Rectal smooth muscle tissue (tissue), 1 donor: ENCODE data around the gene CDH20.

Experiments used
- H3K27ac ChIP-seq: one replicate; pipeline ENCODE4 v1.7.0; 2013; ENCODE audit warnings: low read depth, low read length, inconsistent platforms
- H3K27me3 ChIP-seq: one replicate; pipeline ENCODE4 v1.7.0; 2013; ENCODE audit warnings: low read length; ENCODE audit not compliant: control insufficient read depth, insufficient read depth
- H3K36me3 ChIP-seq: one replicate; pipeline ENCODE4 v1.7.0; 2013; ENCODE audit warnings: low read length; ENCODE audit not compliant: control insufficient read depth, insufficient read depth
- H3K4me1 ChIP-seq: one replicate; pipeline ENCODE4 v1.7.0; 2013; ENCODE audit warnings: low read length; ENCODE audit not compliant: control insufficient read depth, insufficient read depth
- H3K4me3 ChIP-seq: one replicate; pipeline ENCODE4 v1.7.0; 2013; ENCODE audit warnings: low read length
- H3K9ac ChIP-seq: one replicate; pipeline ENCODE4 v1.7.0; 2013; ENCODE audit warnings: low read length

CDH20 gene

DNA sequence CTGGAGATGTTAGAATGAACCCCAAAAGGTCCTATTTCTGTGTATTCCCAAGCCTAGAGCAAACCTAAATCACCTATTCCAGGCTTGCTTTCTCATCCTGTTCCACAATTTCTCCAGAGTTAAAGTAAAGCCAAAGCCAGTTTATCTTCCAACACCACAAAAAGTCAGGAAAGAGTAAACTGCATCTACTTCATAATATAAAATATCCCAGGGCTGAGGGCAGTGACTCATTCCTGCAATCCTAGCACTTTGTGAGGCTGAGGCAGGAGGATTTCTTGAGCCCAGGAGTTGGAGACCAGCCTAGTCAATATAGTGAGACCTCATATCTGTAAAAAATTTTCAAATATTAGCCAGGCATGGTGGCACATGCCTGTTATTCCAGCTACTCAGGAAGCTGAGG lies 241.4 kb downstream of the CDH20 start:
- Histone ChIP-seq H3K27ac (no peak overlapping the region), H3K27me3 (no peaks in the 10 kb centered on the region), H3K9ac (no peak overlapping the region), H3K4me1 (no peaks in the 10 kb centered on the region), H3K4me3 (no peak overlapping the region), H3K36me3 (no peaks in the 10 kb centered on the region)

GRCh38 chr18:61575419-61575818 lies 242.2 kb downstream of the CDH20 start:
- Histone ChIP-seq H3K9ac (no peak overlapping the region), H3K27ac (no peak overlapping the region), H3K4me3 (no peak overlapping the region), H3K4me1 (no peaks in the 10 kb centered on the region), H3K36me3 (no peaks in the 10 kb centered on the region), H3K27me3 (no peaks in the 10 kb centered on the region)

GRCh38 chr18:61578846-61579245 lies 245.6 kb downstream of the CDH20 start:
- Histone ChIP-seq H3K9ac (no peak overlapping the region), H3K36me3 (no peaks in the 10 kb centered on the region), H3K27ac (no peak overlapping the region), H3K4me1 (peaks cover 4% of the 10 kb centered on the region), H3K4me3 (no peak overlapping the region), H3K27me3 (peaks cover 3% of the 10 kb centered on the region)

GRCh38 chr18:61579581-61579980 lies 246.4 kb downstream of the CDH20 start:
- Histone ChIP-seq H3K27me3 (peaks cover 3% of the 10 kb centered on the region), H3K4me3 (no peak overlapping the region), H3K27ac (no peak overlapping the region), H3K36me3 (no peaks in the 10 kb centered on the region), H3K4me1 (peaks cover 4% of the 10 kb centered on the region), H3K9ac (no peak overlapping the region)

DNA sequence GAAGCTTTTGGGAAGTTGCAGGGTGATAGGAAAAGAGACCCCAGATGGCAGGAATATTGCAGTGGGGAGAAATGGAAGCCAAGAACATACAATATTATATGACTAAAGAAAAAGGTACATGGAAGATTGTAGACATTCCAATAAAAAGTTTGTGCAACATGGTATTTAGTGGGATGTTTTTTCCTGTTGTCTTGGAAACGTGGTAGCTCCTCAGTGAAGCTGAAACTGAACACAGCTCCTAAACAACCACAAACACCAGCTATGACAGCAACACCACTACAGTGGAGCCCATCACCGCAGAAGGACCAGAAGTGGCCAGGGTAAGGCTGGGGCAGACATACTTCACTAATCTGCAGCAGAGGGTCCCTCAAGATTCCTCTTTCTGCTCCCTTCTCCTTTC lies 246.8 kb downstream of the CDH20 start:
- H3K27me3 ChIP-seq: peaks cover 3% of the 10 kb centered on the region
- H3K27ac ChIP-seq: no peak overlapping the region
- H3K4me1 ChIP-seq: peaks cover 4% of the 10 kb centered on the region
- H3K4me3 ChIP-seq: no peak overlapping the region
- no peaks in the 10 kb centered on the region for H3K36me3 ChIP-seq
- H3K9ac ChIP-seq: no peak overlapping the region

- H3K27ac ChIP-seq: no peak overlapping the region
- no peaks in the 10 kb centered on the region for H3K36me3 ChIP-seq
Observed at GRCh38 chr18:61581578-61582201, 248.5 kb downstream of the CDH20 start.

GRCh38 chr18:61582202-61582710 lies 249.0 kb downstream of the CDH20 start:
- Histone ChIP-seq H3K4me1 (peaks cover 4% of the 10 kb centered on the region), H3K27ac (no peak overlapping the region), H3K27me3 (peaks cover 3% of the 10 kb centered on the region), H3K36me3 (no peaks in the 10 kb centered on the region), H3K4me3 (peak overlapping the region; percentile 53), H3K9ac (no peak overlapping the region)

More at GRCh38 chr18:61581578-61582201, 248.5 kb downstream of the CDH20 start:
- peak overlapping the region; percentile 53 for H3K4me3 ChIP-seq
- H3K9ac ChIP-seq: no peak overlapping the region
- peaks cover 4% of the 10 kb centered on the region for H3K4me1 ChIP-seq
- peaks cover 3% of the 10 kb centered on the region for H3K27me3 ChIP-seq

DNA sequence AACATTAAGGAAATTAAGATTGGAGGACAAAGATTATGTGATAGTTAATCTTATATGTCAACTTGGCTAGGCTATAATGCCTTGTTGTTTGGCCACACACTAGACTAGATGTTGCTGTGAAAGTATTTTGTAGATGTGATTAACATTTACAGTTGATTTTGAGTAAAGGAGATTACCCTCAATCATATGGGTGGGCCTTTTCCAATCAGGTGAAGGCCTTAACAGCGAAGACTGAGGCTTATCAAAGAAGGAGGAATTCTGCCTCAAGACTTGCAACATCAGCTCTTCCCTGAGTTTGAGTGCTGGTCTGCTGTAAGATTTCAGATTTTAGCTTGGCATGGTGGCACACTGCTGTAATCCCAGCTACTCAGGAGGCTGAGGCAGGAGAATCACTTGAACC lies 250.3 kb downstream of the CDH20 start:
- H3K4me1 ChIP-seq: peaks cover 4% of the 10 kb centered on the region
- peaks cover 3% of the 10 kb centered on the region for H3K27me3 ChIP-seq
- H3K9ac ChIP-seq: no peak overlapping the region
- no peaks in the 10 kb centered on the region for H3K36me3 ChIP-seq
- H3K4me3 ChIP-seq: no peak overlapping the region
- H3K27ac ChIP-seq: no peak overlapping the region

DNA sequence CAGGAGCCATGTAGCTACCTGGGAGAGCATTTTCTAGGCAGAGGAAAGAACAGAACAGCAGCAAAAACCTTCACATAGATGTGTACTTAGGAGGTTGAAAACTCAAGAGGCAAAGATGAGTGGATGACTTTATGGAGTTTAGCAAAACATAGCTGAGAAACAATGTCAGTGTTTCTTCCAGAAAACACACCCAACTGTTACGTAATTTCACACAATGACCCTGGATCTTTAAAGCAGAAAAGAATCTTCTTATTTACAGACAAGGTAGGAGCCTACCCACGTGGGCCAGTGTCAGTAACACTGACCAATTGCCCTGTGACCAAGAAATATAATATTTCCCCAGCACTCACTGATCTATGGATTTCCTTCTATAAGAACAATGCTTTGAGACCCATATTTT lies 254.6 kb downstream of the CDH20 start:
- no peak overlapping the region for H3K9ac ChIP-seq
- H3K4me3 ChIP-seq: no peak overlapping the region

GRCh38 chr18:61589053-61589723 lies 256.0 kb downstream of the CDH20 start:
- Histone ChIP-seq H3K4me1 (no peaks in the 10 kb centered on the region), H3K27me3 (no peaks in the 10 kb centered on the region), H3K4me3 (no peak overlapping the region), H3K27ac (no peak overlapping the region), H3K9ac (no peak overlapping the region), H3K36me3 (no peaks in the 10 kb centered on the region)

More for the DNA sequence above, 254.6 kb downstream of the CDH20 start:
- Histone ChIP-seq H3K36me3 (no peaks in the 10 kb centered on the region), H3K27me3 (no peaks in the 10 kb centered on the region), H3K27ac (no peak overlapping the region), H3K4me1 (no peaks in the 10 kb centered on the region)

DNA sequence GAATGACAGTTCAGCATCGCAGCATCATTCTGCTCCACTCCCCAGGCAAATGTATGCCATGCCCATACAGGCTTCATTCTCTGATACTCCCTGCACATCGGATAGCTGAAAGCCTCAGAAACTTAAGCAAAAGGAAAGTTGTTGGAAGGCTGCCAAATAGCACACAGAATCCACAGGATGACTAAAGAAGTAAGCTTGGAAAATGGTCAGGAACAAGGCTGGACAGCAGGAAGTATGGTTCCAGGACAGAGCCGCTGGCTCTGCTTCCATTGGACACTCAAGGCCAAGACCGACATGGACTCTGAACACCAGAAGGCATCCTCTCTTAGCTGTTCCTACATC lies 256.5 kb downstream of the CDH20 start:
- H3K4me3 ChIP-seq: no peak overlapping the region
- no peaks in the 10 kb centered on the region for H3K4me1 ChIP-seq
- H3K27ac ChIP-seq: no peak overlapping the region
- no peak overlapping the region for H3K9ac ChIP-seq
- H3K36me3 ChIP-seq: no peaks in the 10 kb centered on the region
- H3K27me3 ChIP-seq: no peaks in the 10 kb centered on the region

- no peak overlapping the region for H3K27ac ChIP-seq
- no peak overlapping the region for H3K4me3 ChIP-seq
- no peaks in the 10 kb centered on the region for H3K27me3 ChIP-seq
- H3K4me1 ChIP-seq: no peaks in the 10 kb centered on the region
- no peak overlapping the region for H3K9ac ChIP-seq
- H3K36me3 ChIP-seq: no peaks in the 10 kb centered on the region
Observed at GRCh38 chr18:61591253-61591652, 258.0 kb downstream of the CDH20 start.
